ENCODE data around the gene TDRD1.

TDRD1 gene

GRCh38 chr10:114279289-114279688 is 100.1 kb downstream of the TDRD1 start:
- H3K4me3 ChIP-seq (ENCODE audit: low read depth, low read length) = no peak overlapping the region
- no peak for TF ChIP-seq CTCF (IDR thresholded peaks at IDR 0.05; ENCODE audit: borderline replicate concordance, insufficient read depth, low read depth, low read length)

DNA sequence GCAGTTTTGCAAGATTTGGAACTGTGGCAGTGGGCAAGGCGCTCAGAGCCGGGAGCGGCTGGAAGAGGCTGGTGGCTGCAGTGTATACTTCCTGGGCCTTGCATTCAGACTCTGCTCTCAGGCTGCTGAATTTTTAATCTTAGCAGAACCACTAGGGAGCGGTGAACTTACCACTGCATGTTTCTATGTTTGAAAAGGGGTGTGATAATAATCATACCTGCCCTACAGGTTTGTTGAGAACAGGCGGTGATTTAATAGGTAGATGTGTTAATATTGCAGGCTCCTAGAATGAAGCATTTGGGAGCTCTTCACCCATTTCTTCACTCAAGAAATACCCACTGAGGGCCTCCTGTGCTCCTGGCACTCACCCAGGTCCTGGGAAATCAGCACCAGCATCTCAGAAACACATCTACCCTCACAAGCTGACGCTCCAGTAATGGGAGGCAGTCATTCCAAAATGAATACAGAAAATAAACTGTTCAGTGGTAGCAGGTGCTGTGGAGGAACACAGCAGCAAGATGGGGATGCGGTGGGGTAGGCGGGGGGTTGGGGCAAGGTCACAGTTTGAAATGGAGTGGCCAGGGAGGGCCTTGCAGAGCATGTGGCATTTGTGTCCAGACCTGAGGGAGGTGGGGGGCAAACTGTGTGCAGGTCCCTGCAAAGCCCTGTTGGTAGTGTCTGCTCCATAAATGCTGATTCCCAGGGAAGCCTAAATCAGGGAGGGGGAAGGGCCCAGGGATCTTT is 100.9 kb downstream of the TDRD1 start:
- TF ChIP-seq CTCF (IDR thresholded peaks at IDR 0.05; ENCODE audit: borderline replicate concordance, insufficient read depth, low read depth, low read length) = no peak
- H3K4me3 ChIP-seq (ENCODE audit: low read depth, low read length) = no peak overlapping the region

GRCh38 chr10:114281006-114281405 is 101.9 kb downstream of the TDRD1 start:
- TF ChIP-seq CTCF (IDR thresholded peaks at IDR 0.05; ENCODE audit: borderline replicate concordance, insufficient read depth, low read depth, low read length) = no peak
- no peak overlapping the region for H3K4me3 ChIP-seq (ENCODE audit: low read depth, low read length)

DNA sequence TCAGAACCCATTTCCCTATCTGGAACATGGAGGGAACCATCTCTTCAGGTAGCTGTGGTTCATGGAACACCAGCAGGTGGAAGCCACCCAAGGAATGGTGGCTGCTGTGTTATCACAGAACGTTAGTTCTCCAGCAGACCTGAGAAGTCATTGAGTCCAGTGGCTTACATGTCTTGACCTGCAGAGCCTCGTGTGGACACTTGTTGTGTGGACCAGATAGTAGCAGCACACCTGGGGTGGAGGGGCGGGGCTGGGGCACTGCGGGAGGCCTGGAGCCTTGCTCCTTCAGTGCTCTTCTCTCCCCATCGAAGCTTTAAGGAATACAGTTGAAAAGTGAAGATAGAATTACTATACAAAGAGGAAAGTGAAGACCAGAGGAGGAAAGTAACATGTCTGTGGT is 102.3 kb downstream of the TDRD1 start:
- H3K4me3 ChIP-seq (ENCODE audit: low read depth, low read length) = no peak overlapping the region
- no peak for TF ChIP-seq CTCF (IDR thresholded peaks at IDR 0.05; ENCODE audit: borderline replicate concordance, insufficient read depth, low read depth, low read length)

Data from GM12875 (cell line).